ENCODE data around the gene KANK3.

DNA sequence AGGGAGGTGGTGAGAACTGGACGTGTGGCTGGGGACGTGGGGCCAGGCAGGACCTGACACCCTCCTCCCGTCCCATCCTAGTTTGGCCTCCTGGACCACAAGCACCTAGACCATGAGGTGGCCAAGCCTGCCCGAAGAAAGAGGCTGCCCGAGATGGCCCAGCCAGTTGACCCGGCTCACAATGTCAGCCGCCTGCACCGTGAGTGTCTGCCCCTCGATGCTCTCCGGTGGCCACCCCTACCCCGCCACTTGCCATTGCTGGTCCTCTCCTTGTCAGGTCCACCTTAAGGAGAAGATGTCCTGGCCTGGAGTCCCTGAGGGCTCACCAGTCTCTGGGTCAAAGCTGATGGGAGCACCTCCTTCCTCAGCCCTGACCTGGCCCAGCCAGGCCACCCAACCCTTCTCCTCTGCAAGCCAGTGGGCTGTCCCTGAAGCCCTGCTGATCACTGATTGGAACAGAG lies 23.1 kb upstream of the KANK3 start:
- TF ChIP-seq CTCF (optimal IDR thresholded peaks at IDR 0.05 in 1 of 3, IDR thresholded peaks at IDR 0.05 in 1 of 3, conservative IDR thresholded peaks at IDR 0.05 in 1 of 3; ENCODE audit: extremely low read depth in 1 of 3, insufficient read depth in 2 of 3, low read length in 3 of 3) (no peak), EZH2 (IDR thresholded peaks at IDR 0.05; ENCODE audit: low read length) (no peak)

All from keratinocyte (primary cell).